HUES48 (cell line): ENCODE measurements around the gene CST7.
"Not testable (repeated sequence)": the region's sequence is repeated elsewhere in the genome, so short reads cannot be mapped to it uniquely, and the experiment has no call there.

Experiments
- H3K27ac ChIP-seq: one replicate; pipeline ENCODE4 v1.7.0; 2013; ENCODE audit warnings: low read depth, low read length, inconsistent platforms
- H3K27me3 ChIP-seq: 2 replicates; pipeline ENCODE4 v1.6.1; 2013; ENCODE audit warnings: mild to moderate bottlenecking, low read length; ENCODE audit not compliant: control insufficient read depth, insufficient read depth
- H3K36me3 ChIP-seq: 2 replicates; pipeline ENCODE4 v1.6.1; 2013; ENCODE audit warnings: low read length; ENCODE audit not compliant: control insufficient read depth, insufficient read depth
- H3K4me1 ChIP-seq: 2 replicates; pipeline ENCODE4 v1.6.1; 2013; ENCODE audit warnings: mild to moderate bottlenecking, low read length; ENCODE audit not compliant: control insufficient read depth, insufficient read depth
- H3K4me3 ChIP-seq: 2 replicates; pipeline ENCODE4 v1.5.1; 2013; ENCODE audit warnings: mild to moderate bottlenecking, low read depth, low read length
- H3K9ac ChIP-seq: 2 replicates; pipeline ENCODE4 v1.6.1; 2013; ENCODE audit warnings: mild to moderate bottlenecking, low read depth, low read length, moderate library complexity
- H3K9me3 ChIP-seq: 2 replicates; pipeline ENCODE4 v1.6.1; 2013; ENCODE audit warnings: low read length; ENCODE audit not compliant: control insufficient read depth, insufficient read depth

Gene CST7

GRCh38 chr20:24939036-24939435, 10.0 kb upstream of the CST7 start:
- Histone ChIP-seq H3K9ac (no peak overlapping the region), H3K36me3 (no peaks in the 10 kb centered on the region), H3K4me3 (no peak overlapping the region), H3K27ac (no peak overlapping the region), H3K9me3 (peaks cover 5% of the 10 kb centered on the region; the same call in 1 of the 2 replicates), H3K4me1 (no peaks in the 10 kb centered on the region), H3K27me3 (no peaks in the 10 kb centered on the region)

GRCh38 chr20:24942679-24943078, 6.4 kb upstream of the CST7 start:
- H3K9me3 ChIP-seq = peaks cover 5% of the 10 kb centered on the region; the same call in 1 of the 2 replicates
- no peak overlapping the region for H3K27ac ChIP-seq
- no peaks in the 10 kb centered on the region for H3K27me3 ChIP-seq
- no peak overlapping the region for H3K9ac ChIP-seq
- H3K36me3 ChIP-seq = no peaks in the 10 kb centered on the region
- H3K4me3 ChIP-seq = no peak overlapping the region
- H3K4me1 ChIP-seq = no peaks in the 10 kb centered on the region

GRCh38 chr20:24943196-24943595, 5.9 kb upstream of the CST7 start:
- H3K9me3 ChIP-seq = peaks cover 5% of the 10 kb centered on the region; the same call in 1 of the 2 replicates
- H3K27me3 ChIP-seq = no peaks in the 10 kb centered on the region
- no peak overlapping the region for H3K27ac ChIP-seq
- no peak overlapping the region for H3K4me3 ChIP-seq
- H3K36me3 ChIP-seq = no peaks in the 10 kb centered on the region
- no peak overlapping the region for H3K9ac ChIP-seq
- H3K4me1 ChIP-seq = no peaks in the 10 kb centered on the region

- peaks cover 5% of the 10 kb centered on the region; the same call in 1 of the 2 replicates for H3K9me3 ChIP-seq
- H3K9ac ChIP-seq = no peak overlapping the region
- no peaks in the 10 kb centered on the region for H3K36me3 ChIP-seq
- H3K27ac ChIP-seq = no peak overlapping the region
- no peaks in the 10 kb centered on the region for H3K4me1 ChIP-seq
- H3K4me3 ChIP-seq = no peak overlapping the region
- H3K27me3 ChIP-seq = no peaks in the 10 kb centered on the region
These were observed 5.3 kb upstream of the CST7 start for GRCh38 chr20:24943731-24944130.

- not testable (repeated sequence) for H3K9ac ChIP-seq, H3K9me3 ChIP-seq, H3K36me3 ChIP-seq, H3K4me1 ChIP-seq, H3K27me3 ChIP-seq, H3K27ac ChIP-seq, H3K4me3 ChIP-seq
These were observed 2.7 kb upstream of the CST7 start for GRCh38 chr20:24946376-24946775.

- not testable (repeated sequence) for H3K36me3 ChIP-seq
These were observed 602 bp upstream of the CST7 start for GRCh38 chr20:24948396-24948938.

GRCh38 chr20:24949756-24950127, 673 bp downstream of the CST7 start:
- H3K9ac ChIP-seq = no peak overlapping the region

More at GRCh38 chr20:24948396-24948938, 602 bp upstream of the CST7 start:
- H3K4me3 ChIP-seq, H3K27me3 ChIP-seq, H3K9ac ChIP-seq, H3K9me3 ChIP-seq, H3K27ac ChIP-seq, H3K4me1 ChIP-seq: not testable (repeated sequence)

GRCh38 chr20:24950128-24950835, 1.2 kb downstream of the CST7 start:
- Histone ChIP-seq H3K4me3 (no peak overlapping the region), H3K9me3 (no peaks in the 10 kb centered on the region), H3K27me3 (no peaks in the 10 kb centered on the region), H3K27ac (no peak overlapping the region), H3K4me1 (peaks cover 5% of the 10 kb centered on the region), H3K9ac (no peak overlapping the region), H3K36me3 (no peaks in the 10 kb centered on the region)

More at GRCh38 chr20:24949756-24950127, 673 bp downstream of the CST7 start:
- H3K4me3 ChIP-seq = no peak overlapping the region
- no peaks in the 10 kb centered on the region for H3K36me3 ChIP-seq
- H3K27me3 ChIP-seq = no peaks in the 10 kb centered on the region
- no peak overlapping the region for H3K27ac ChIP-seq
- no peaks in the 10 kb centered on the region for H3K9me3 ChIP-seq
- peaks cover 5% of the 10 kb centered on the region for H3K4me1 ChIP-seq

GRCh38 chr20:24950836-24951525, 1.9 kb downstream of the CST7 start:
- H3K9ac ChIP-seq = no peak overlapping the region
- H3K4me1 ChIP-seq = peaks cover 5% of the 10 kb centered on the region
- no peak overlapping the region for H3K27ac ChIP-seq
- H3K36me3 ChIP-seq = no peaks in the 10 kb centered on the region
- H3K27me3 ChIP-seq = no peaks in the 10 kb centered on the region
- H3K4me3 ChIP-seq = no peak overlapping the region
- H3K9me3 ChIP-seq = no peaks in the 10 kb centered on the region

GRCh38 chr20:24951536-24952083, 2.5 kb downstream of the CST7 start:
- Histone ChIP-seq H3K27ac (no peak overlapping the region), H3K4me1 (peaks cover 5% of the 10 kb centered on the region)

More at GRCh38 chr20:24951536-24952083, 2.5 kb downstream of the CST7 start:
- H3K9me3 ChIP-seq = no peaks in the 10 kb centered on the region
- no peak overlapping the region for H3K9ac ChIP-seq
- H3K36me3 ChIP-seq = no peaks in the 10 kb centered on the region
- no peak overlapping the region for H3K4me3 ChIP-seq
- no peaks in the 10 kb centered on the region for H3K27me3 ChIP-seq
